ENCODE data around the gene ULK4. TPM values are rescaled to one million over a fixed set of nuclear protein-coding genes. Genes with fewer than 3 reads are reported as not detected.
"Not testable (repeated sequence)": the region's sequence is repeated elsewhere in the genome, so short reads cannot be mapped to it uniquely, and the experiment has no call there.

The ULK4 gene
- polyA plus RNA-seq, 4 donors = 2.7 to 5.6 (median 5.1) TPM

GRCh38 chr3:41874022-41874421 lies 87.9 kb downstream of the ULK4 start:
- DNase-seq (ENCODE audit: low read depth in 4 of 4, low spot score in 3 of 4) = no peak

- DNase-seq (ENCODE audit: low read depth in 4 of 4, low spot score in 3 of 4) = no peak
Measured at GRCh38 chr3:41872157-41872556, 89.7 kb downstream of the ULK4 start.

- DNase-seq (ENCODE audit: low read depth in 4 of 4, low spot score in 3 of 4) = no peak
Measured at GRCh38 chr3:41867533-41867932, 94.4 kb downstream of the ULK4 start.

GRCh38 chr3:41866298-41866697 lies 95.6 kb downstream of the ULK4 start:
- DNase-seq (ENCODE audit: low read depth in 4 of 4, low spot score in 3 of 4) = no peak

- DNase-seq (ENCODE audit: low read depth in 4 of 4, low spot score in 3 of 4) = no peak
Measured at GRCh38 chr3:41863024-41863423, 98.9 kb downstream of the ULK4 start.

- DNase-seq (ENCODE audit: low read depth in 4 of 4, low spot score in 3 of 4) = not testable (repeated sequence)
Measured at GRCh38 chr3:41860489-41860888, 101.4 kb downstream of the ULK4 start.

- no peak for DNase-seq (ENCODE audit: low read depth in 4 of 4, low spot score in 3 of 4)
Measured at GRCh38 chr3:41854956-41855355, 106.9 kb downstream of the ULK4 start.

- no peak for DNase-seq (ENCODE audit: low read depth in 4 of 4, low spot score in 3 of 4)
Measured at GRCh38 chr3:41853540-41854196, 108.2 kb downstream of the ULK4 start.

- no peak for DNase-seq (ENCODE audit: low read depth in 4 of 4, low spot score in 3 of 4)
Measured at GRCh38 chr3:41848753-41849574, 112.9 kb downstream of the ULK4 start.

- no peak for DNase-seq (ENCODE audit: low read depth in 4 of 4, low spot score in 3 of 4)
Measured at GRCh38 chr3:41847679-41848078, 114.2 kb downstream of the ULK4 start.

- DNase-seq (ENCODE audit: low read depth in 4 of 4, low spot score in 3 of 4) = no peak
Measured at GRCh38 chr3:41846850-41847249, 115.1 kb downstream of the ULK4 start.

GRCh38 chr3:41845826-41846225 lies 116.1 kb downstream of the ULK4 start:
- no peak for DNase-seq (ENCODE audit: low read depth in 4 of 4, low spot score in 3 of 4)

- DNase-seq (ENCODE audit: low read depth in 4 of 4, low spot score in 3 of 4) = not testable (repeated sequence)
Measured at GRCh38 chr3:41844256-41844655, 117.6 kb downstream of the ULK4 start.

- DNase-seq (ENCODE audit: low read depth in 4 of 4, low spot score in 3 of 4) = not testable (repeated sequence)
Measured at GRCh38 chr3:41840936-41841668, 120.8 kb downstream of the ULK4 start.

- no peak for DNase-seq (ENCODE audit: low read depth in 4 of 4, low spot score in 3 of 4)
Measured at GRCh38 chr3:41836360-41837134, 125.4 kb downstream of the ULK4 start.

GRCh38 chr3:41833628-41834027 lies 128.3 kb downstream of the ULK4 start:
- DNase-seq (ENCODE audit: low read depth in 4 of 4, low spot score in 3 of 4) = no peak

GRCh38 chr3:41819236-41819635 lies 142.7 kb downstream of the ULK4 start:
- no peak for DNase-seq (ENCODE audit: low read depth in 4 of 4, low spot score in 3 of 4)

- no peak for DNase-seq (ENCODE audit: low read depth in 4 of 4, low spot score in 3 of 4)
Measured at GRCh38 chr3:41808618-41809017, 153.3 kb downstream of the ULK4 start.

- DNase-seq (ENCODE audit: low read depth in 4 of 4, low spot score in 3 of 4) = no peak
Measured at GRCh38 chr3:41808152-41808551, 153.8 kb downstream of the ULK4 start.

- no peak for DNase-seq (ENCODE audit: low read depth in 4 of 4, low spot score in 3 of 4)
Measured at GRCh38 chr3:41794748-41795589, 166.9 kb downstream of the ULK4 start.

Data from left renal pelvis (tissue), 4 donors.